NCI-H69 (cell line): ENCODE data around the gene CTNNAL1.

ENCODE experiments used
- DNase-seq: peaks from one replicate; lab custom pipeline; 2025; lab: John Stamatoyannopoulos, UW

Gene CTNNAL1

GRCh38 chr9:109028457-109028856 is 15.2 kb upstream of the CTNNAL1 start:
- no peak for DNase-seq

DNA sequence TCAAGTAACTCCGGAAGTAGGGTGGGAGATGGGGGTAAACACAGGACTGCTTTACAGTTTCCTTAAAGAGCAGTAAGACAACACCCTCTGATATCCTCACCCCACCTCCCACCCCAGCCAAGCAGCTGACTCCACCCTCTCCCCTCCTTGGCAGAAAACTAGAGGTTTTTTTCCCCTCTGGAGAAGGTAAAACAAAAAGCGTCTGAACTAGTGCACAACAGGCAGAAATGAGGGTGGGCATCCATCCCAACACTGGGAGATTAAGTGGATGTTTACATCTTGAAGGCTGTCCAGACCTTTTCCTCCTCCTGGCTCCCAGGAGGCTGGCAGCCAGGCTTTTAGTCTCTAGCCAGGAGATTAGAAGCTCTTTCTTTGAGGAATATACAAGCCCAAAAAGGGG is 13.9 kb upstream of the CTNNAL1 start:
- DNase-seq = no peak

DNA sequence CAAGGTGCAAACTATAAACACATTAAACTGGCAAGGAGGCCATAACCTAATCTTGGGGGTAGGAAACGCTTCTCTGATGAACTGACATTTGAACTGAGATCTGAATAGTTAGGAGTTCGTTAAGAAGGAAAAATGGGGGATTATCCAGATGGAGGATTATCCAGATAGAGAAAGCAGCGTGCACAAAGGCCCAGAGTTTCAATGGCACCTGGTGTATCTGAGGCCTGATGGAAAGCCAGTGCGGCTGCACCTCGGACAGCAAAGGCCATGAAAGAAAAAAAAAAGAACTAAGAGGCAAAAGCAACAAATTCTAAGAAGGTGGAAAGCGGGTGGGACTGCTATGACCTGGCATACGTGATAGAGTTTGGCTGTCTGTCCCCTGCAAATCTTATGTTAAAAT is 13.0 kb upstream of the CTNNAL1 start:
- DNase-seq = no peak

DNA sequence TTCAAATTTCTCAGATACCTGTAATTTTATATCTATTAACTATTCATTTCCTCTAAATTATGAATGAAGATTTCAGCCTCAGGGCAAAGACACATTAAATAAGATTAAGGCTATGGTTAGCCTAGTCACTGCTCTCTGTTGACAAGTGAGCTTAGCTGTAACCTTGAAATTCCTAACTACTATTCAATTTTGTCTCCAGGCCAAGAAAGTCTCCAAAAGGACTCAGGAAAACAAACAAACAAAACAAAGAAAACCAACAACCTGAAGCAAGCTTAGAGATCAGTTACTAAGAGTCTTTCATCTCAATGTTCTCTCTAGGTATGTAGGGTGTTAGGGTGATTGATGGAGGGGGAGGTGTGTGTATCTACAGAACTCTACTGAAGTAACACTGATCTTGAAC is 9.6 kb upstream of the CTNNAL1 start:
- DNase-seq = peak; percentile 82

DNA sequence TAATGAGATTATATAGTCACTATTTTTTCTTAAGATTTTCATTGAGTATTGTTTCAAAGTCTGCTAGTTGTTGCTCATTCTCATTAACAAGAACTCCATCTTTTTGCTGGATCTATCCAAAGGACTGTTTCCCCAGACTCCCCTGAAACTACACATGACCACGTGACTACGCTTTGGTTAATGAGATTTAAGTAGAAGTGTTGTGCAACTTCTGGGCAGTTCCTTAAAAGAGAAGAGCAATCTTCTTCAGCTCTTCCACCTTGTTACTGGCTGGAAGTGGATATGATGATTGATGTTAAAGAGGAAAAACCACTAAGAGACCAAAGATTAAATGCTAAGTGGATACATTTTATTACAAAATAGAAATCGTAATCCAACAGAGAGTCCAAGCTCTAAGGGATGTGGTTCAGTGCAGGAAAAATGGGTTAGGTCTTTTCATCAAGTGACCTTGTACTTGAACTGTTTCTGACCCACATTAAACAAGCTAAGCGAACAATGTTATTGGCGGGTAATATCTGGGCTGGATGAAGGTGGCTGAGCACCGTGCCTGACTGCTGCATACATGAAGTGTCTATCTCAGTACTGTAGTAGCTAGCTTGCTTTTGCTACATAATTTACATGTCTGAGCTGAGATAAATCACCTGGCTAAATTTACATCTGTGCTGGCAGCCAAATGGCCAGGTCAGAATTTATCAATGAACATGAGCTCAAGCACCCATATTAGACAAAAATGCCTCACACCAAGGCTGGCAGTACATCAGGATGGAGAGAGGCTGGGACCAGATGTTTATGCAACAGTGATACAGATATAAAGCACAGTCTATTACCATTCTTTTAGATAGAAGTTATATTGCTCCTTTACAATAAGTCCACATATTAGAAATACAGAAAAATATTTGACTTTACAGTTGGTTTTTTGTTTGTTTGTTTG is 7.5 kb upstream of the CTNNAL1 start:
- no peak for DNase-seq

- DNase-seq = no peak
Measured at GRCh38 chr9:109020113-109020512, 6.8 kb upstream of the CTNNAL1 start.

DNA sequence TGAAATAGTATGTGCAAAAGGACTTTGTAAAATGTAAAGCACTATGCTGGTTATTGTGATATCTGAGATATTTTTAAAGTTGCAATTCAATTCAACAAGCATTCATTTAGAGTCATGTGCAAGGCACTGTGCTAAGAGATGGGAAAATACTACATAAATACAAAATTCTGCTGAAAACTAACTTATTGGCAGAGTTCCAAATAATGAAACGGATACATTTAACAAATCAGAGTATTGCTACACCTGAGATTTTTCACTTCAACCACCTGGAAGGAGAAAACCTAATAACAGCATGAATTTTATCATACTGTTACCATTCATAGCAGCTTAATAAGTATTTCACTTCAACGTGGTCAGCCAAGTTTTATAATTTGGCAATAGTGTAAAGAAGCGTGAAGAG is 6.1 kb upstream of the CTNNAL1 start:
- DNase-seq = no peak

- DNase-seq = no peak
Measured at GRCh38 chr9:109017493-109017892, 4.2 kb upstream of the CTNNAL1 start.

DNA sequence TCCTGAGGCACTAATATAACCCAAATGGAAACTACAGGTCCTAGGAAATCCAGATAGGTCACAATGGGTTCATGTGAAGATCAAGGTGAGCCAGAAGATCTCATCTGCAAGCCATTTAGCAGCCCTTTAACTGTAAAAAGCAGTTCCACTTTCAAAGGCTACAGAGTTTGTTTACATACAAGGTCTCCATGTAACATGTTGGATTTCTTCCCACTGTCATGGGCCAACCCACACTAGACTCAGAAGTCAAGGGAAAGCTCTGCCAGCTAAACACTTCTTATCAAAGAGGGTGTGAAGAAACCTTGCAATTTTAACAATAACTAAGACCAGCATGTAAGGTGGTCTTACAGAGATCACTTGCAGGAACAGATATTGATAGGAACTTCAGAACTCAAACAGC is 3.8 kb upstream of the CTNNAL1 start:
- no peak for DNase-seq

DNA sequence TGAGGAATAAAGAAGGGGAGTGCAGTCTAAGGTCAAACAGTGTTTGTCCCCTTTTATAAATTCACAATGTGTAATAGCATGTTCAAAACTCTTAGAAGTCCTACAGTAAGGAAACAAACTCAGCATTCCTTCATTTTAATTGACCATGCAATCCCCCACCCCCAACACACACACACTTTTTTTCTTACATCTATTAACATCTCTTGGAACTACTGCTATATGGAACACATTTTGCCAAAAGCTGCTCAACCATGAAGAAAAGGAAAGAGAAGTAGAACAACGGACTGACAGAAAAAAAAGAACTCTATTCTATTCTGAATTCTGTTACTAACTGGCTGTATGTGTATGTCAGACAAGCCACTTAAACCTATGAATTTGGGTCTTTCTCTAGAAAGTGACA is 2.8 kb upstream of the CTNNAL1 start:
- no peak for DNase-seq

GRCh38 chr9:109014608-109015280 is 1.4 kb upstream of the CTNNAL1 start:
- DNase-seq = no peak

DNA sequence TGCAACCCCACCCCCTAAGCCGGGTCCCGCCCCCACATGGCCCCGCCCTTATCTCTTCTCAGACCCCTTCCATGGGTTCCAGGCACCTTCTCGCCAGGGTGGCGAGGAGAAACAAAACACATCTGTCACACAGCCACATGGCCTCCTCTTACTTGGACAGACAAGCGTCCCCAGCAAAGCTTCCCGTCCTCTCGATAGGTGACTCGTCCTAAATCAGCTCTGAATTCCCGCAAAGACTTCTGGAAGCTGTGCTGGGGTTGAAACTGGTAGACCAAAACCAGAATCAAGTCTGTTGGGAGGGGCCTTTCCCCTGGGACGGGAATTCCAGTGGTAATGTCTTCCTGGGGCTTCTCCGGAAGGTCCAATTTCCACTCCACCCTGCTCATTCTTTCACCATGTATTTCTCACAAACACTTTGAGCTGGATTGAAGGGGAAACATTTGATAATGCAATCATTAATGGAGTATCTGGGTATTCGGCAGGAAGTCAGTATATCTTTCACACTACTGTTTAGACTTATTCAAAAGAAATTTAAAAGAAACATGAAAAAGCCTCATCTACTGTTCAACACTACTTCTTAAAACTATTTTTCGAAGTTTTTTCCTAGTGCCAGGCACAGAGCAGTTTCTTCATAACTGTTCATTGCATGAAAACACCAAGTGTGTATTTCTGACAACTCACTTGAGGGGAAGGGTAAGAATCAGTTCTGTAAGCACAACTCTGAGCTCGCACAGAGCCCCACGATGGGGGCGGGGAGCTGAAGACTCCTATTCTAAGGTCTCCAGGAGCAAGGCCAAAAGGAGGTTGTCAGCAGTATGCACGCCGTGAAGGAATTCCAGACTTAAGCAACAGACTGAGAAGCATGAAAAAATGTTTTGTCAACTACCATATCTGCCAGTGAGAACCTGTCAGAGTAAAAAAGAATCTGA is 644 bp upstream of the CTNNAL1 start:
- DNase-seq = no peak

DNA sequence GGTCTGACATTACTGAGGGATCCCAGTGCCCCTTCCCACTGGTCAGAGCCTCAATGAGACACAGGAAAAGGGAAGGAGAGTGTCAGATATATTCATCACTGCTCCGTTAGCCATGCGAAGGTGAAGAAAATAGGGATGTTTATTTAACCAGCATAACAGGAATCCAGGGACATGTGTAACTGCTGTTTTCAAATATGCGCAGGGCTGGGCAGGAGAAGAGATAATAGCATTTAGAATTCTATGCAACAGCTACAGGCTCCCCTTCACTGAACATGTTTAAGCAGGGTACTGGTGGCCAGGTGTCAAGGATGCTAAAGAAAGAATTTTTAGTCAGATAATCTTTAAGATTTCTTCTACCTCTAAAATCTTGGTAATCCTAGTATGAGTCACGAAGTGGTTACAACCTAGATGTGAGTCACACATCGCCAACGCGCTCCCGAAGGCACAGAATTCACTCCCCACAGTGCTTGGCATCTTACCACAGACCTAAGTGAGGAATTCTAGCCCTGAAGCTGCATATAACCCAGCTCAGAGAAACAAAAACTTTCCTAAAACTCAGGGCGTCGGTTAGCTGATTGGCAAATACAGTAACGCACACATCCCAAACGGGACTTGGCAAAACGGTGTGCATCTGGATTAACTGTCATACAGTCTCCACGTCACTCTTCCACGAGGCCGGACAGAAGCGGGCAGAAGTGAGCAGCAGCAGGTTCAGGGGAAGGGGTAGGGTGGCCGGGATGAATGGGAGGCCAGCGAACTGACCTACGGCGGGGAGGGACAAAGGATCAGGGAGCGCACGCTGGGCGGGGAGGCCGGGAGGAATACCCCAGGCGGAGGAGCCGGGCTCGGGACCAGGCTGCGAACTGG is 1.1 kb downstream of the CTNNAL1 start:
- peak; percentile 76 for DNase-seq

DNA sequence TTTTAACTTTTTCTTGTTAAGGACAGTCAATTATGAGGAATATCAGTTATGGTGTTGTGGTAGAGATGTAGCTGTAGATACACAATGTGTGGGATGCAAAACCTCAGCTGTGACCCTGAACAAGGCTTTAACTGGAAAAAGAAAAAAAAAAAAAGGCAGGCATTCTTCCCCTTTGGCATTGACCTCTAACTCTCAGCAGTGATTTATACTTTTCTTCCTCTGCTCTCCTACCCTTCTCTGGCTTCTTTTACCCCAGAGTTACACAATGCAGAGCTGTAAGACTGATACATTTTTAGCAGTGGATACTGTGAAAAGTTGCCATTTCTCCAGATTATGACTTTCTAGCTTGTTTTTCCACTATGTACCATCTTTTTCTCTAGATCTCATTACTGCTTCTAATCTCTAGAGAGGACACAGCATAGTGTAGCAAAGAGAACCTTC is 2.0 kb downstream of the CTNNAL1 start:
- DNase-seq = no peak

- peak; percentile 38 for DNase-seq
Measured at GRCh38 chr9:109010746-109011145, 2.6 kb downstream of the CTNNAL1 start.

DNA sequence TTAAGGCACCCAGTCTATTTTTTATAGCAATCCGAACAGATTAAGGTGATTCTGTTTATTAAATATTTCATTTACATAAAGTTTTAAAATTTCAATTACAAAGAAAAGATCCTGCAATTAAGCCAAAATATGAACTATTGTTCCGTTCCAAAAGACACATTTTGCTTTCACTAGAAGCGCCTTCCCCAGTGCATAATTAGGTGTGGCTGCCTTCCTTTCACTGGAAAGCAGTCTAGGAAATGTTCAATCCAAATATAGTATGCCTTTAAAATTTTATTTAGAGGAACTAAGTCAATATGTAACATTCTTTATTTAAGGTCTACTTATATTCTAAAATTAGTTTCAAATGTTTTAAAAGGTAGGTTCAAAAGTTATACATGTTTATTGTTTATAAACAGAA is 7.6 kb downstream of the CTNNAL1 start:
- no peak for DNase-seq

- no peak for DNase-seq
Measured at GRCh38 chr9:109003116-109003515, 10.2 kb downstream of the CTNNAL1 start.

DNA sequence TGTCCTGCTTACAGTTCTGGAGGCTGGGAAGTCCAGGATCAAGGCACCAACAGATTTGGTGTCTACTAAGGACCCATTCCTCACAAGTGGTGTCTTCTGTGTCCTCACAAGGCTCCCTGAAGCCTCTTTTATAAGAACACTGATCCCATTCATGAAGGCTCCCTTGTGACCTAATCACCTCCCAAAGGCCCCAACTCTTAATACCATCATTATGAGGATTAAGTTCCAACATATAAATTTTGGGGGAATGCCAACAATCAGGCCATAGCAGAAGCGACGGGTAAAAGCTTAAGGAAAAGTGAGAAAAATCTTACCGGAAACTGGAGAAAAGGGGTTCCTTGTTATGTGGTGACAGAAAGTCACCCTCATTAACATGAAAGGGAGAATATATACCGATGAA is 11.2 kb downstream of the CTNNAL1 start:
- no peak for DNase-seq

DNA sequence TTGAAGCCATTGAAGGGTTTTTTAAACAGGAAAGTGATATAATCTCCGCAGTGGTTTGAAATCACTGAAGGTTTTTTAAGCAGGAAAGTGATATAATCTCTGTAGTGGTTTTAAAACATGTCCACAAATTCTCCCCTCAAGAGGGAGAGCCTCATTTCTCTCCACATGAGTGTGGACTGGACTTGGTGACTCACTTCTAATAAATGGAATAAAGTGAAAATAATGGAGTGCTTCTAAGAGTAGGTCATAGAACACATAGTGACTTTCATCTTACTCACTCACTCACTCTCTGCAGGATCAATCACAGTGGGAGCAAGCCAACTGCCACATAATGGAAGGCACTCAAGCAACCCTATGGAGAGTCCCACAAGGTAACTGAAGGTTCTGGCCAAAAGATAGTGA is 12.0 kb downstream of the CTNNAL1 start:
- DNase-seq = no peak

DNA sequence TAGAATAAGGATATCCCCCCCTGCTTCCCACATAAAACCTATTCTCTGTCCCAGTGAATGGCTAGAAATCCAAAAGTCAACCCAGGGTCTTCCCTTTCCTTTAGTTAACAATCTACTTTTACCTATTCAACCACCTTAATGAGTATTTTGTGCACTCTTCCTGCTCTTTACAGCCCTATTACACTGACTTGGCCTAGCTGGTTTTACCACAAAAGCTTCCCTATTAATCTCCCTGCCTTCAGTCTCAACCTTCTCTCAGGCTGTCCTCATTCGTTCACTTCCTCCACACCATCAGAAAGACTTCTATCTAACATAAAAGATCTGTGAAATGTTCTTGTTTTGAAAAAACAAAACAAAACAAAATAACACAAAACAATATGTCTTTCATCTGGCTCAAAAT is 16.2 kb downstream of the CTNNAL1 start:
- DNase-seq = no peak

DNA sequence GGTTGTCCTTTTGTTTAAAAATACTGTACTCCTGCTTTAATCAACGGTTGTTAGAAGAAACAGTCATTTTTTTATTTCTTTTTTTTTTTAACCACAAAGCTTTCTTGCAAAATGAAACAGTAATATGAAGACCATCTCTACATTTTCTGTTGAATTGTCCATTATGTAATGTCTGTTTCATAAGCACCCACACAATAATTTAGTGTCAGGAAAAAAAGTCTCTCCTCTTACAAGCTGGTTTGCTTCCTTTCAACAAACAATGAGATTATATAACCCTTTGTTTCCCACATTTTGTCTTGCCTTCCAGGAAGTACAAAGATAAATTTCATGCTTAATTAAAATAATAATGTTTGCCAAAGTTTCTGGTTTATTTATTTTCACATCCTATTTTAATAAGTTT is 16.7 kb downstream of the CTNNAL1 start:
- peak; percentile 23 for DNase-seq
